Measurements from ENCODE around the gene FBN1. TPM values are rescaled to one million over a fixed set of nuclear protein-coding genes. Genes with fewer than 3 reads are reported as not detected.

The FBN1 gene
- total RNA-seq, 1 donor from 2014 or later: 164 TPM

DNA sequence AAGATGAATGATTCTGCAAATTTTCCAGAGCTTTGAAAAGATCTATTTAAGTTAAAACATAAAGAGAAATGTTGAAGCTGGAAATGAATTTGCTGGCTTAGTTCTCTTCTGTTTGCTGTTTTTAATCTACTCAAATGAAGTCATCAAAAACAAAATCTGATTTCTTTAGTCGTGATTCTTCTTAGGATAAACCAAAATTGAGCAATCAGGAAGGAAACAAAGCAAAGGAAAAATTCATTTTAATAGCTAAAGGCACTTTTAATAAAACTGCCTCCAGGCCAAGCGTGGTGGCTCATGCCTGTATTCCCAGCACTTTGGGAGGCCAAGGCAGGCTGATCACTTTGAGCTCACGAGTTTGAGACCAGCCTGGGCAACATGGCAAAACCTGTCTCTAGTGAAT lies 223.1 kb downstream of the FBN1 start:
- Histone ChIP-seq H3K9me3 (no peaks in the 10 kb centered on the region), H3K27me3 (no peaks in the 10 kb centered on the region), H3K27ac (peak overlapping the region in 1 of 2 donors; percentile 3), H3K4me1 (peaks cover 3 to 26% of the 10 kb centered on the region in 2 donors), H3K4me3 (no peak overlapping the region), H3K36me3 (peaks cover 33 to 60% of the 10 kb centered on the region in 2 donors)
- no peak for DNase-seq (ENCODE audit: low spot score in 2 of 2)
- no peak for TF ChIP-seq CTCF (IDR thresholded peaks at IDR 0.05)
- intact Hi-C loops (cut with DNase I): no loop called here

DNA sequence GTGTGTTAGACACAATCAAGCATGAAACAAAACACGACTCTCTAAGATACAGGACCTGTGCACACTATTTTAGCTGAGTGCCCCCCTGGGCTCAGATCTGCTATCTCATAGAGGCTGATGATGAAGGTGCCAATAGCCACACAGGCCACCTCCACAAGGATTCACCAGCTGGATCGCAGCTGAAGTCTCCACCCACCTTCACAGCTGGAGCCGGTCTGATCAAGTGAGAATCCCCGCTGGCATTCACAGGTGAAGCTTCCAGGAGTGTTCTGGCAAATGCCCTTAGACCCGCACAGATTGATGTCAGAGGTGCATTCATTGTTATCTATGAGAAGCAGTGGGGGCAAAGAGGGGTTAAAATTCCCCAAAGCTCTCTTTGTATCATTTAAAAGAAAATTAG lies 224.1 kb downstream of the FBN1 start:
- TF ChIP-seq CTCF (IDR thresholded peaks at IDR 0.05): no peak
- no peak for DNase-seq (ENCODE audit: low spot score in 2 of 2)
- H3K4me3 ChIP-seq: no peak overlapping the region
- peaks cover 3 to 28% of the 10 kb centered on the region in 2 donors for H3K4me1 ChIP-seq
- intact Hi-C loops (cut with DNase I): no loop called here
- peaks cover 33 to 52% of the 10 kb centered on the region in 2 donors for H3K36me3 ChIP-seq
- peak overlapping the region; percentile 4 to 6 for H3K27ac ChIP-seq
- H3K9me3 ChIP-seq: no peaks in the 10 kb centered on the region
- H3K27me3 ChIP-seq: no peaks in the 10 kb centered on the region

DNA sequence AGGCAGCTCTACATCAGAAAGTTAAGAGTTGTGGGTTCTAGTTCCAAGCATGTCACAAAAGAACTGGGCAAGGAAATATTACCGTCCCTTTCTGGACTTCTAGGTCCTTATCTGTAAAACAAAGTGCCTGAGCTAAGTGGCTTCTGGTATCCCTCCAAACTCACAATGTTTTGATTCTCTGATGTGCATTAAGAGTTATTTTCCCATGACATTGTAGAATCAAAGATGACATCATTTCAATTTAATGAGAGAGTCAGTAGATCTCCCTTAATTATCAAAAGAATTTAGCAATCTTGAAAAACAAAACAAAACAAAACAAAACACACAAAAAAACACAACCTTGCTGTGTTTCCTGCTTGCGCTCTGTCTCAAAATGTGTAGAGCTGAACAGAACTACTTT lies 225.6 kb downstream of the FBN1 start:
- no peak for DNase-seq (ENCODE audit: low spot score in 2 of 2)
- Histone ChIP-seq H3K4me1 (peaks cover 3 to 33% of the 10 kb centered on the region in 2 donors), H3K9me3 (no peaks in the 10 kb centered on the region), H3K36me3 (peaks cover 27 to 44% of the 10 kb centered on the region in 2 donors), H3K4me3 (no peak overlapping the region), H3K27me3 (no peaks in the 10 kb centered on the region), H3K27ac (peak overlapping the region; percentile 6 to 39)
- intact Hi-C loops (cut with DNase I): loop anchor here (10.0 kb wide), 1 partner anchor 225 kb away; the partner anchor contains the start of gene FBN1
- TF ChIP-seq CTCF (IDR thresholded peaks at IDR 0.05): no peak

DNA sequence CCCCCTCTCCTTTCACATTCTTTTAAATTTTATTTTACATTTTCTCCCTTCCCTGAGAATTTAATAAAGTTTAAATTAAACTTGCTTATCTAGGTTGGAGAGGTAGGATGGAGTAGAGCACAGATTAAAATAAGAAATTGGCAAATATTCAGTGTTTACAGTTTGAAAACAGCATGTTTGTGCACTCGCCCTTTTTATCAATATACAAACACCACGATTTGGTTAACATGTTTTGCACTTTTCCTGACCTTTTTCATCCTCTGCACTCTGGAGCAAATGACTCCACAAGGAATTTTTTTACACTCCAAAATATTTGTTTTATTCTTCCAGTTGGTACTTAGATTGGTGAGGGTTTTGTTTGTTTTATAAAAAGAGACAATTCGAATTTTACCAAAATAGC lies 227.2 kb downstream of the FBN1 start:
- no peaks in the 10 kb centered on the region for H3K9me3 ChIP-seq
- no peaks in the 10 kb centered on the region for H3K27me3 ChIP-seq
- no peak overlapping the region for H3K4me3 ChIP-seq
- no peak for DNase-seq (ENCODE audit: low spot score in 2 of 2)
- no peak for TF ChIP-seq CTCF (IDR thresholded peaks at IDR 0.05)
- H3K27ac ChIP-seq: peak overlapping the region; percentile 21 to 42
- H3K4me1 ChIP-seq: peaks cover 3 to 44% of the 10 kb centered on the region in 2 donors
- intact Hi-C loops (cut with DNase I): loop anchor here (10.0 kb wide), 1 partner anchor 226 kb away; the partner anchor contains the start of gene FBN1
- H3K36me3 ChIP-seq: peaks cover 14 to 28% of the 10 kb centered on the region in 2 donors

- peaks cover 3 to 63% of the 10 kb centered on the region in 2 donors for H3K4me1 ChIP-seq
- H3K27ac ChIP-seq: peak overlapping the region; percentile 19 to 60
- no peak overlapping the region for H3K4me3 ChIP-seq
- H3K36me3 ChIP-seq: peaks cover 5 to 18% of the 10 kb centered on the region in 2 donors
- intact Hi-C loops (cut with DNase I): loop anchor here (10.0 kb wide), 1 partner anchor 228 kb away; the partner anchor contains the start of gene FBN1
- no peaks in the 10 kb centered on the region for H3K9me3 ChIP-seq
- TF ChIP-seq CTCF (IDR thresholded peaks at IDR 0.05): no peak
- no peaks in the 10 kb centered on the region for H3K27me3 ChIP-seq
- DNase-seq (ENCODE audit: low spot score in 2 of 2): no peak
Measured at GRCh38 chr15:48416301-48416700, 229.2 kb downstream of the FBN1 start.
